HG02588 (cell line): ENCODE results near the gene NSDHL.
A peak's percentile ranks its signal among the peaks of the same experiment; 100 is the strongest.
"Not testable (repeated sequence)": the region's sequence is repeated elsewhere in the genome, so short reads cannot be mapped to it uniquely, and the experiment has no call there.

Experiments used
- ATAC-seq: cut with Tn5 transposase; IDR thresholded peaks from one replicate; pipeline ENCODE4 v1.9.1; 2021; ENCODE audit warnings: mild to moderate bottlenecking, moderate library complexity; ENCODE audit not compliant: unreplicated experiment

NSDHL gene

GRCh38 chrX:152830312-152831305 lies at the start of gene NSDHL, which contains the start of gene CETN2:
Gene NSDHL (plus strand): TSS chrX:152831063. CDS start chrX:152846325, 15,262 bp downstream.
Gene CETN2 (minus strand): TSS chrX:152830757. CDS start chrX:152830710, 47 bp downstream.
- peak; percentile 99 for ATAC-seq

DNA sequence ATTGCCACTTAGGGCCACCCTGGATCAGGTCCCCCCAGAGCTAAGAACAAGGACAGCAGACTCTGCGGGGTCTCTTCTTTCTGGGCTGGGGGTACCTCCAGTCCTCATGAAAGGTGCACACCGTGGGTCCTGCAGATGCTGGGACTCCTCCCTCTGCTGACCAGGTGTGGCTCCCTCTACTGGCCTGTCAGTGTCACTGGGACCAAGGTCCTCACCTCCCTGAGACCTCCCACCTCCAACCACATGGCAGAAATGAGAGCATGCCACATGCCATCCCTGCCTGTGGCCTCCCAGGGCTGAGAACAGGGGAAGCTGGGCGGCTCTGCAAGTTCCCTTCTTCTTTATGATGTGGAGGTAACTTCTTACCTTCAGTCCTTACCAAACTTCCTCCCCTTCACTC lies 43.8 kb upstream of the NSDHL start:
- ATAC-seq = peak; percentile 67

DNA sequence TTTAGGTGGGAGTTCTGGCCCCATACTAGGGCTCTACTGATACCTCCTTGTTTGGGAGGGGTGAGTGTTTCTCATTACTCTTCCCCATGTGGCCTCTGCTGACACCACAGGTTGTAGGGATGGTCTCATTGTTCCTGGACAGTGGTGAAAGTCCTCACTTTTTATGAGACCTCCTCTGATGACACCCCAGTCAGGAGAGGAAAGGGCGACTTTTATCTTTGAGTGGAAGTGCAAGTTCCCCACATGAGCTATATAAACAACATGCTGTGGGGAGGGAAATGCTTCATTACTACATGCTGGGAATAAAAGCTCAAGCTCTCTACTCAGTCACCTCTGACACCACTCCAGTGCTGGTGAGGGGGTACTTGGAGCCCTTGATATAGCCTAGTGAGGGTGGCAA lies 31.9 kb upstream of the NSDHL start:
- no peak for ATAC-seq

- ATAC-seq = no peak
Observed at GRCh38 chrX:152806035-152806434, 24.8 kb upstream of the NSDHL start.

DNA sequence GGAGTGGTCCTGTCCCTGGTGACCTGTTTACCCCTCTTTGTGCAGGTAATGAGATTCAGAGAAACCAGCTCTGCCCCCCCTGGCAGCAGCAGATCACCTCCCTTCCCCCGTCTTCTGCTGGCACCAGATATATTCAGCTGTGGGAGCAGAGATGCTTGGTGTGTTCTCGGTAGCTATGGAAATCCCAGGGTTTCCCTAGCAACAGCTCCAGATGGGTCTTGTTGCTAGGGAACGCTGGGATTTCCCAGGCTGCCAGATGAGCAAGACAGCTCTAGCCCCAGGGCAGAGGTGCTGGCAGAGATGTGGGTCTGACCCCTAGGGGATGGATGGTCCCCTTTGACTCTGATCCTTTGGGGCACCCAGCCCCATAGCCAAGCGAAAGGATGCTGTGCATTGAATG lies 20.5 kb upstream of the NSDHL start:
- ATAC-seq = no peak

DNA sequence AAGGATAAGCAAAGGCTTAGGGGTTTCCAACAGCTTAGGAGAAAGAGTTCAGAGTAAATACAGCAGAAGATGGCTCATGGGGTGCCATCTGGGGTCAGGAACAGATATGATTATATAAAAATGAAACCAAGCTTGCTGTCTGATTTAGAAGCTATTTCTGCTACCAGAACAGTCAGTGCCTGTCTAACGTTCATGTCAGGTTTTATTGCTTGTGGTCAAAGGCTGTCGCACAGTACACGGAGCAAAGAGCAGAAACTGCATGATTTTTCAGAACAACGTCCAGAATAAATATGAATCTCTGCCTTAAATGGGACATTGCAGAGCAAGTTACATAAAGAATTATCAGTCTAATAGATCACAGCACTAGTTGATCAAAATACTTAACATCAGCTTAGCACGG lies 17.7 kb upstream of the NSDHL start:
- no peak for ATAC-seq

DNA sequence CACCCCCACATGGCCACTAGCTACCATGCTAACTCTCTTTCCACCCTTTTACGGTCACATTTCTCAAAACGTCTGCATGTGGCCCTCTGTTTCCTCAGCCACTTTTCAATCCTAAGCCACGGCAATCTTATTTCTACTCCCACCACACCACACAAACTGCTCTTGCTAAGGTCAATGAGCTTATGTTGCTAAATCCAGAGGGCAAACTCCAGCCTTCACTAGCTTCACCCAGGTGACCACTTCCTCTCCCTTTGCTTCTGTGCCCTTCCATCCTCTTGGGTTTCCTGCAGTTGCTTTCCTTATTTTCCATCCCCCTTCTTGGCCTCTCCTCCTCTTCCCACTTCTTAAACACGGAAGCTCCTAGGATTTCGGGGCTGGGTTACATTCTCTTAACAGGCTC lies 16.8 kb upstream of the NSDHL start:
- no peak for ATAC-seq

GRCh38 chrX:152817078-152817764 lies 13.6 kb upstream of the NSDHL start:
- no peak for ATAC-seq

GRCh38 chrX:152818356-152818755 lies 12.5 kb upstream of the NSDHL start:
- no peak for ATAC-seq

- ATAC-seq = no peak
Observed at GRCh38 chrX:152819266-152819665, 11.6 kb upstream of the NSDHL start.

- ATAC-seq = no peak
Observed at GRCh38 chrX:152819732-152820131, 11.1 kb upstream of the NSDHL start.

DNA sequence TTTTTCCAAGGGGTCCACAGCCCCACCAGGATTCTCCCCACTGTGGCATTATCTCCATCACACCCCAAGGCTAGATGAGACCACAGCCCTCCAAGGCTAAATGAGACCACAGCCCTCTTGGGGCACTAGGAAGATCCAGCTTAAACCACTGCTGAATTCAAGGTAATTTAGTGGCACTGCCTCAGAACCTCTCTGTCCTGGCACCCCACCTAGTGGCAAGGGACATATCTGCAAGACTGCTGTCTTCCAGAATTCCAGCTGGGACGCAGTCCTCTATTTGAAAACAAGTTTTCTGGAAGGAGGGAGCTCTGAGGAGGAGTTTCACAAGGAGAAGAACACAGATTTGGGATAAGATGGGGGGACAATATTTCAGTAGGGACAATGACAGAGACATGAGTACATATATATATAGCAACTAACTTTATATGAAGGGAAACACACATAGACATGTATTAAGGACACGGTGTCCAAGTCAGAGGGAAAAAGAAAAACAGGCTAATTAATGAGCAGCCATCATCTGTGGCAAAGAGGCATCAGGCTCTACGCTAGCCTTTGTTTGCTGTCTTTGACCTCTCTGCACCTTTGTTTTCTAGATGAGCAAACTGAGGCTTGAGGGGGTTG lies 9.6 kb upstream of the NSDHL start:
- no peak for ATAC-seq

DNA sequence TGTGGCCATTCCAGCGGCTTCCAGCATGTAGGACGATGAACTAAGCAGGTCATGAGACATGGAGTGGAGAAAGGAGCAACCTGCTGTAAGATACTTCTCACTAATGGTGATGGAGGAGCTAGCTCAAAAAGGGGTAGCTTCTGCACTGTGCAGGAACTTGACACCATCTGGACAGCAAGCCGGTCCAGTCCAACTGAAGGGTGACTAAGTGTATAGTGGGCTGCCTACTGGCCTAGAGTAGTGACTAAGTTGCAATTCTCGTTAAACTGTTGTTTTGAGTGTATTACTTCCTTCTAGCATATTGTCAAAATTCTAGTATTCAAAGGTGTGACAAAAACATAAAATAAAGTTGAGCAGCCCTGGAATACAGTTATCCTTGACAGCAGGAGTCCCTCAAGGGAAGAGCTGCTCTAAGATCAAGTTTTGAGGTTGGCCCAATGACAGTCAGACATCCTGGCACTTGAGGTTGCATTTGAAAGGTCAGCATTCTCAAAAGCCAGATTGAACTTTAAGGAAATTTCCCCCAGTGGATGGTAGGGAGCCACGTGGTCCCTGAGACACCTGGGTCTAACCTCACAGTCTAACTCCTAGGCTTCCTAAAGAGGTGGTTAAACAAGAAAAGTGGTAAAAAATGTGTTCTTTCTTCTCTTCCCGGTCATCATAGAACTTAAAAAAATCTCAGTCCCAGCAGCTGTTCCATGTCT lies 8.3 kb upstream of the NSDHL start:
- ATAC-seq = no peak

DNA sequence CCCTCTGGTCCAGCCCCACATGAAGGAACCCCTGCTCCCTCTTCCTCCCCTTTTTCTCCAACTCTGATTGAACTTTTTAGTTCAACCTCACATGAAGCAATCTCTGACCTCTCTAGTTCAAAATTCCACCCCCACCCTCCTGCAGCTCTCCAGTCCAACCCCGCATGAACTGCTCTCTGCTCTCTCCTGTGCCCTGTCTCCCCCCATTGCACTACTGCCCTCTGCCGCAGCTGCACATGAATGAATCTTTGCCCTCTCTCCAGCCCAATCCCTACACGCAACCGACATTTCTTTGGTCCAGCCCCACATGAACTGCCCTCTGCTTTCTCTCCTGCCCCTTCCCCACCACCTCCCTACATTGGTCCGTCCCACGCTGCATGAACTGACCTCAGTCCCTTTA lies 7.2 kb upstream of the NSDHL start:
- no peak for ATAC-seq

DNA sequence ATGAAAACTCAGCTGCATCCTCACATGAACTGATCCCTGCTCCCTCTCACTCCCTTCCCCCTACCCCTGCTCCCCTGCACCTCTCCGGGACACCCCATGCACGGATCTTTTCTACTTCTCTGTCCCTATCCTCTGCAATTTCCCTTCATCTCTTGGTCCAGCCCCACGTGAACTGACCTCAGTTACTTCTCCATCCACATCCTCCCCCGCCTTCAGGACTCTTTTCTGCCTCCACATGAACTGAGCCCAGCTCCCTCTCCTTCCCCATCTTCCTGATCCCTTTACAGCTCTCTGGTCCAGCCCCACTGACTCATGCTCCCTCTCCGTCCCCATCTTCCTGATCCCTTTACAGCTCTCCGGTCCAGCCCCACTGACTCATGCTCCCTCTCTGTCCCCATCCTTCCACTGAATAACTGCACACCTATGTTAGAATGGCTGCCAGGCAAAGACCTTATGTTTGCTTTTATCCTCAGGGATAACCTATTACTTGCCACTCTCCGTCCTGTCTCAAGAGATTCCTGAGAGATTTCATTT lies 6.0 kb upstream of the NSDHL start:
- no peak for ATAC-seq

- no peak for ATAC-seq
Observed at GRCh38 chrX:152831391-152831790, 528 bp downstream of the NSDHL start.

DNA sequence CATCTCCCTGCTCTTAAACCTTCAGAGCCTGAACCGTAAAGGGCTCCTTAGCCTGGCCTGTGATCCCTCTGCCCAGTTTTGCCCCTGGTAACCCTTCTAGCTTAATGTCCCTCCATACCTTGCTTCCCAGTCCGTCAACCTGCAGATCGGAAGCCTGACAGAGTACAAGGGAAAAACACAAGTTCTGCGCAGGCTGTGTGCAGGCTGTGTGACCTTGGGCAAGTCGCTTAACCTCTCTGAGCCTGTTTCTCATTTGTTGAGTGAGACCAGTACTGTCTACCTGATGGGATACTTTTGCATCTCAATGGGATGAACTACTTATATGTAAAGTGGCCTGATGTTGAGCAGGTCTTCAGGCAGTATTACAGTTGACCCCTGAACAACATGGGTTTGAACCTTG lies 1.7 kb downstream of the NSDHL start:
- no peak for ATAC-seq

GRCh38 chrX:152833378-152833777 lies 2.5 kb downstream of the NSDHL start:
- no peak for ATAC-seq

DNA sequence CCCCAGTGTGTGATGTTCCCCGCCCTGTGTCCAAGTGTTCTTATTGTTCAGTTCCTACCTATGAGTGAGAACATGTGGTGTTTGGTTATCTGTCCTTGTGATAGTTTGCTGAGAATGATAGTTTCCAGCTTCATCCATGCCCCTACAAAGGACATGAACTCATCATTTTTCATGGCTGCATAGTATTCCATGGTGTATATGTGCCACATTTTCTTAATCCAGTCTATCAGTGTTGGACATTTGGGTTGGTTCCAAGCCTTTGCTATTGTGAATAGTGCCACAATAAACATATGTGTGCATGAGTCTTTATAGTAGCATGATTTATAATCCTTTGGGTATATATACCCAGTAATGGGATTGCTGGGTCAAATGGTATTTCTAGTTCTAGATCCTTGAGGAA lies 4.6 kb downstream of the NSDHL start:
- not testable (repeated sequence) for ATAC-seq

DNA sequence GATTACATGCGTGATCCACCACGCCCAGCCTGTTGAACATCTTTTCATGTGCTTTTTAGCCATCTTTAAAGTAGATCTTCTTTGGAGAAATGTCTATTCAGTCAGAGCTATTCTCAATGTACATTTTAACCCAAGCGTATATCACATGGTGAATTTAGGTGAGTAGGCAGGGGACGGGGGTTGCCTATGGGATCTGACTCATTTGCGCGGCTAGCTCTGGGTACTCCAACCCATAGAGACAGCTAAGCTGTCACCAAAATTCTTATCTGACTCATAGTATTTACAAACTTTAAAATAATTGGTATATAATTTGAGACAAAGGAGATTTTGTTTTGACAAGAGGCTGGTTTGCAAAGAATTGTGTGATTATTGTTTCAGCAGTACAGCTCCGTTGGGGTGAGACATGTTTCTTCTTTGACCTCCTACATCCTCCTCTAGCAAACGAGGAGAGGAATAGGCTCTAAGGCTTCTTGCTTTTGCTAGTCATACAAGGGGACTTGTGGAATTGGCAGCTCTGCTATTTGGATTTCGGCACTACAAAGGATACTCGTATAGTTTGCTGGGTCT lies 12.0 kb downstream of the NSDHL start:
- no peak for ATAC-seq
